GM12878 (cell line): ENCODE data around the gene GRAMD1A. TPM values are rescaled to one million over a fixed set of nuclear protein-coding genes. Genes with fewer than 3 reads are reported as not detected.

Source experiments
- ATAC-seq: fragments of 200-7000 bp; cut with Tn5 transposase; 3 replicates; pipeline ENCODE4 v1.9.1; 2020; ENCODE audit warnings: mild to moderate bottlenecking, moderate library complexity
- BruUV-seq: library from RNA; stranded (reverse); fragments of 400-500 nt; replicated peaks from 2 replicates; lab custom pipeline; 2021; lab: Mats Ljungman, UMichigan
- CTCF ChIA-PET: fragments of 300-600 bp; sonication (Branson Sonifier 250); formaldehyde crosslinking; extraction: SDS; loops from one replicate; lab custom pipeline; 2021; ENCODE audit warnings: inconsistent platforms; lab: Yijun Ruan, JAX
- POLR2A ChIA-PET: fragments of 350-600 bp; formaldehyde crosslinking; extraction: SDS; loops from one replicate; lab custom pipeline; 2021; ENCODE audit warnings: inconsistent platforms; lab: Charles Lee
- RAD21 ChIA-PET: fragments of 300-600 bp; sonication (Branson Sonifier 250); formaldehyde crosslinking; loops from one replicate; lab custom pipeline; 2023; ENCODE audit warnings: antibody characterized with exemption; ENCODE audit not compliant: unreplicated experiment; lab: Charles Lee
- SMC1A ChIA-PET: fragments of 300-600 bp; sonication (Branson Sonifier 250); formaldehyde crosslinking; loops from one replicate; lab custom pipeline; 2023; ENCODE audit not compliant: unreplicated experiment, uncharacterized antibody; lab: Charles Lee
- DNase-seq: peaks from one replicate; pipeline ENCODE4 v3.0.0-alpha.2; 2011; ENCODE audit warnings: low read depth, low spot score
- FAIRE-seq: peaks from 3 replicates; lab custom pipeline; 2011; peaks lifted over from hg19 to GRCh38; lab: Jason Lieb, UNC
- H2AFZ ChIP-seq: 2 replicates; pipeline ENCODE4 v1.6.0; 2011; ENCODE audit warnings: low read depth, low read length, control low read depth; ENCODE audit not compliant: control insufficient read depth
- H3K27ac ChIP-seq: 2 replicates; pipeline ENCODE4 v1.5.1; 2011; ENCODE audit warnings: control low read depth; ENCODE audit not compliant: control insufficient read depth, insufficient read depth
- H3K27me3 ChIP-seq, 2 experiments: replicated peaks in 1 of 2; 2 replicates each; pipeline versions ENCODE4 v1.6.0 to v1.6.1; 2011; ENCODE audit warnings: low read length in 1 of 2; ENCODE audit not compliant: control insufficient read depth in 2 of 2, insufficient read depth in 2 of 2
- H3K36me3 ChIP-seq, 2 experiments: 2 replicates each; pipeline ENCODE4 v1.5.1; 2011; ENCODE audit warnings: low read length in 1 of 2; ENCODE audit not compliant: control insufficient read depth in 2 of 2, insufficient read depth in 2 of 2
- H3K4me1 ChIP-seq: 2 replicates; pipeline ENCODE4 v1.6.1; 2011; ENCODE audit warnings: mild to moderate bottlenecking, low read length, moderate library complexity, mixed read lengths; ENCODE audit not compliant: control insufficient read depth, insufficient read depth
- H3K4me2 ChIP-seq: 2 replicates; pipeline ENCODE4 v1.6.0; 2011; ENCODE audit warnings: control low read depth; ENCODE audit not compliant: control insufficient read depth, insufficient read depth
- H3K4me3 ChIP-seq: fragments of 200-600 bp; sonication (generic); 2 replicates; pipeline ENCODE4 v1.5.1; 2016
- H3K79me2 ChIP-seq: 2 replicates; pipeline ENCODE4 v1.6.0; 2011; ENCODE audit warnings: low read length; ENCODE audit not compliant: control insufficient read depth, insufficient read depth
- H3K9ac ChIP-seq: 2 replicates; pipeline ENCODE4 v1.8.0; 2011; ENCODE audit warnings: low read length, control low read depth, mixed read lengths; ENCODE audit not compliant: control insufficient read depth, insufficient read depth
- H3K9me3 ChIP-seq: replicated peaks from 3 replicates; pipeline ENCODE4 v1.5.1; 2011; ENCODE audit warnings: mild to moderate bottlenecking, low read length; ENCODE audit not compliant: control insufficient read depth, insufficient read depth
- H4K20me1 ChIP-seq: 2 replicates; pipeline ENCODE4 v1.6.0; 2011; ENCODE audit not compliant: control insufficient read depth, insufficient read depth
- CEBPB ChIP-seq, 2 experiments: fragments of 150-350 bp in 1 of 2; IDR thresholded peaks; 2 replicates each; pipeline ENCODE4 v1.6.1; 2012 to 2014; ENCODE audit warnings: low read depth in 2 of 2, low read length in 2 of 2, borderline replicate concordance in 1 of 2, inconsistent platforms in 1 of 2
- NFIC ChIP-seq: IDR thresholded peaks from 2 replicates; pipeline ENCODE4 v1.6.1; 2012; ENCODE audit warnings: low read depth, mild to moderate bottlenecking, inconsistent platforms, low read length, moderate library complexity
- NFYA ChIP-seq: IDR thresholded peaks from 2 replicates; pipeline ENCODE4 v1.6.1; 2011; ENCODE audit warnings: low read depth, mild to moderate bottlenecking, low read length, improper control_type of control experiment, borderline replicate concordance
- POU2F2 ChIP-seq: IDR thresholded peaks from 3 replicates; pipeline ENCODE4 v1.6.1; 2011; ENCODE audit warnings: low read depth, mild to moderate bottlenecking, low read length, borderline replicate concordance
- RAD21 ChIP-seq: IDR thresholded peaks from 2 replicates; pipeline ENCODE4 v1.6.1; 2011; ENCODE audit warnings: mild to moderate bottlenecking, low read depth, low read length, moderate library complexity; ENCODE audit not compliant: insufficient read depth
- SIN3A ChIP-seq: IDR thresholded peaks from 2 replicates; pipeline ENCODE4 v1.6.1; 2012; ENCODE audit warnings: low read depth, low read length, improper control_type of control experiment
- SREBF2 ChIP-seq: IDR thresholded peaks from 2 replicates; pipeline ENCODE4 v1.6.1; 2012; ENCODE audit warnings: mild to moderate bottlenecking, low read length
- ZBTB4 ChIP-seq: fragments of 450-650 bp; formaldehyde crosslinking; IDR thresholded peaks from 2 replicates; pipeline ENCODE4 v1.4.0; 2022; ENCODE audit warnings: mild to moderate bottlenecking, moderate library complexity
- WGBS: methylation state at CpG from one replicate; pipeline ENCODE4 v1.1.6; 2016; ENCODE audit warnings: low lambda C conversion rate; ENCODE audit not compliant: insufficient replicate concordance, insufficient coverage; ENCODE audit errors: missing lambda C conversion rate; 5-methylcytosine and 5-hydroxymethylcytosine counted together
- in situ Hi-C: fragments of 300-500 bp; cut with MboI; formaldehyde crosslinking; loops from 9 replicates; pipeline ENCODE4 v1.14.3; 2018; ENCODE audit warnings: mixed read lengths
- intact Hi-C: fragments of 100-400 bp; cut with micrococcal nuclease; formaldehyde crosslinking; loops from one replicate; pipeline ENCODE4 v1.14.2; 2022; ENCODE audit not compliant: unreplicated experiment
- polyA plus RNA-seq, 11 experiments: library from polyadenylated mRNA; depleted of rRNA in 4 of 11; unstranded in 6 of 11; stranded (reverse) in 5 of 11; fragments of >200 nt; fragmentation: Nextera tagmentation in 4 of 11; fragmentation: Illumina TruSeq in 1 of 11; extraction: Ambion mirVana in 4 of 11; extraction: Trizol in 1 of 11; gene quantifications; 1 replicate in 1 of 11; 2 replicates in 10 of 11; pipeline versions ENCODE4 v1.2.1 to v1.2.3, GENCODE V29; 2011 to 2016; ENCODE audit warnings: inconsistent platforms in 2 of 11, missing spikeins in 2 of 11, low read depth in 1 of 11
- total RNA-seq, 4 experiments: library from RNA; depleted of rRNA in 3 of 4; stranded (reverse); fragments of >200 nt in 3 of 4; fragmentation: Illumina TruSeq in 1 of 4; extraction: Trizol in 1 of 4; gene quantifications; 2 replicates each; pipeline versions ENCODE4 v1.2.1 to v1.2.3, GENCODE V29; 2013 to 2021
- TF ChIP-seq, protein P1 (sequence below): IDR thresholded peaks from 2 replicates; pipeline ENCODE4 v1.6.1; 2012; ENCODE audit warnings: low read depth, low read length, improper control_type of control experiment
- TF ChIP-seq, protein P2 (sequence below): fragments of 450-650 bp; IDR thresholded peaks from 2 replicates; pipeline ENCODE4 v1.6.1; 2017; ENCODE audit warnings: mild to moderate bottlenecking, moderate library complexity
- TF ChIP-seq, protein P3 (sequence below): fragments of 450-650 bp; conservative IDR thresholded peaks from 2 replicates; pipeline ENCODE4 v1.6.1; 2017; ENCODE audit warnings: mild to moderate bottlenecking, moderate library complexity

GRAMD1A gene
- total and polyA plus RNA-seq, 10 of the 15 experiments (the other 5 are each of a cell fraction or from before 2014, with no cell fraction given) = 0.79 to 73.6 (median 35.3) TPM

DNA sequence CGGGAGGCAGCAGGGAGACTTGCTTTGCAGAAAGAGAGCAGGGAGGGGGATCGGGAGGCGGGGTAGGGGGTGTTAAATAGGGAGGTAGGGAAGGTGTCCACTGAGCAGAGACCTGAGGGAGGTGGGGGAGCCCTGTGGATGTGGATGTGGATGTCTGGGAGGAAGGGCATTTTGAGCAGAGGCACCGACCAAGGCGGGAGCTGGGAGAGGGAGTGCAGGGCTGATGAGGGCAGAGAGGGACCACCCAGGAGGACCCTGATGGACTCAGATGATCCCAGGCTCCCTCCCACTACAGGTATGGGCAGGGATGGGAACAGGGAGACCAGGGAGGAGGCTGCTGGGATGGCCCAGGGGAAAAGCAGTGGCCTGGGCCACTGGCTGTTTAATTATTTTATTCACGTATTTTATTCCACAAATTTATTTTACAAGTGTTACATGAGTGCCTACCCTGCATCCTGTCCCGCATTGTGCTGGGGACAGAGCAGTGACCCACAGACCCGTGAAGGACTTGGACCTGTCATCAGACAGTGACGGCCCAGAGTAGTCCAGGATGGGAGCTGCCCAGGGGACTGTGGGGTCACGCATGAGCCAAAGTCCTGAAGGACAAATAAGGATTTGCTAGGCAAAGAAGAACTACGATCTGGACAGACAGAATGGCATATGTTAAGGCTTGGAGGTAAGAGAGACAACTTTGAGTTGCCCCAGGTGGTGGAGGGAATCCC, 5.3 kb downstream of the GRAMD1A start:
- no peak for ATAC-seq
- DNase-seq = no peak
- Histone ChIP-seq H3K36me3 (peaks cover 5 to 16% of the 10 kb centered on the region in 2 experiments; a peak in 3 of 4 replicates), H2AFZ (no peak overlapping the region), H3K27ac (no peak overlapping the region), H3K79me2 (peaks cover 43% of the 10 kb centered on the region), H3K4me1 (peaks cover 18% of the 10 kb centered on the region), H3K4me3 (no peak overlapping the region), H3K9ac (no peak overlapping the region), H4K20me1 (peaks cover 6% of the 10 kb centered on the region; the same call in 1 of the 2 replicates), H3K27me3 (no peaks in the 10 kb centered on the region), H3K9me3 (no peaks in the 10 kb centered on the region), H3K4me2 (no peak overlapping the region)
- in situ Hi-C loops = no loop called here
- CTCF ChIA-PET = interaction anchor here (0.7 to 2.0 kb wide), 3 partner anchors 26 to 32 kb away, joined by 3 to 5 read pairs (median 3); no protein-coding TSS in a partner anchor
- BruUV-seq = no TSS peak
- SMC1A ChIA-PET = no interaction called here
- intact Hi-C loops = no loop called here
- FAIRE-seq = no peak
- POLR2A ChIA-PET = no interaction called here
- RAD21 ChIA-PET = no interaction called here
- 95% methylated on average over 8 of the region's 11 CpGs for WGBS
- TF ChIP-seq RAD21 (no peak), ZBTB4 (CRISPR knock-in tag) (no peak), CEBPB (IDR thresholded peaks at IDR 0.05; ENCODE audit: borderline replicate concordance in 1 of 2, low read depth in 2 of 2, low read length in 2 of 2) (no peak), POU2F2 (no peak), NFIC (no peak), NFYA (no peak), SIN3A (no peak), SREBF2 (no peak)
- TF ChIP-seq, protein P1, sequence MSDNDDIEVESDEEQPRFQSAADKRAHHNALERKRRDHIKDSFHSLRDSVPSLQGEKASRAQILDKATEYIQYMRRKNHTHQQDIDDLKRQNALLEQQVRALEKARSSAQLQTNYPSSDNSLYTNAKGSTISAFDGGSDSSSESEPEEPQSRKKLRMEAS = no peak
- TF ChIP-seq, protein P2, sequence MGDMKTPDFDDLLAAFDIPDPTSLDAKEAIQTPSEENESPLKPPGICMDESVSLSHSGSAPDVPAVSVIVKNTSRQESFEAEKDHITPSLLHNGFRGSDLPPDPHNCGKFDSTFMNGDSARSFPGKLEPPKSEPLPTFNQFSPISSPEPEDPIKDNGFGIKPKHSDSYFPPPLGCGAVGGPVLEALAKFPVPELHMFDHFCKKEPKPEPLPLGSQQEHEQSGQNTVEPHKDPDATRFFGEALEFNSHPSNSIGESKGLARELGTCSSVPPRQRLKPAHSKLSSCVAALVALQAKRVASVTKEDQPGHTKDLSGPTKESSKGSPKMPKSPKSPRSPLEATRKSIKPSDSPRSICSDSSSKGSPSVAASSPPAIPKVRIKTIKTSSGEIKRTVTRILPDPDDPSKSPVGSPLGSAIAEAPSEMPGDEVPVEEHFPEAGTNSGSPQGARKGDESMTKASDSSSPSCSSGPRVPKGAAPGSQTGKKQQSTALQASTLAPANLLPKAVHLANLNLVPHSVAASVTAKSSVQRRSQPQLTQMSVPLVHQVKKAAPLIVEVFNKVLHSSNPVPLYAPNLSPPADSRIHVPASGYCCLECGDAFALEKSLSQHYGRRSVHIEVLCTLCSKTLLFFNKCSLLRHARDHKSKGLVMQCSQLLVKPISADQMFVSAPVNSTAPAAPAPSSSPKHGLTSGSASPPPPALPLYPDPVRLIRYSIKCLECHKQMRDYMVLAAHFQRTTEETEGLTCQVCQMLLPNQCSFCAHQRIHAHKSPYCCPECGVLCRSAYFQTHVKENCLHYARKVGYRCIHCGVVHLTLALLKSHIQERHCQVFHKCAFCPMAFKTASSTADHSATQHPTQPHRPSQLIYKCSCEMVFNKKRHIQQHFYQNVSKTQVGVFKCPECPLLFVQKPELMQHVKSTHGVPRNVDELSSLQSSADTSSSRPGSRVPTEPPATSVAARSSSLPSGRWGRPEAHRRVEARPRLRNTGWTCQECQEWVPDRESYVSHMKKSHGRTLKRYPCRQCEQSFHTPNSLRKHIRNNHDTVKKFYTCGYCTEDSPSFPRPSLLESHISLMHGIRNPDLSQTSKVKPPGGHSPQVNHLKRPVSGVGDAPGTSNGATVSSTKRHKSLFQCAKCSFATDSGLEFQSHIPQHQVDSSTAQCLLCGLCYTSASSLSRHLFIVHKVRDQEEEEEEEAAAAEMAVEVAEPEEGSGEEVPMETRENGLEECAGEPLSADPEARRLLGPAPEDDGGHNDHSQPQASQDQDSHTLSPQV = no peak
- TF ChIP-seq, protein P3, sequence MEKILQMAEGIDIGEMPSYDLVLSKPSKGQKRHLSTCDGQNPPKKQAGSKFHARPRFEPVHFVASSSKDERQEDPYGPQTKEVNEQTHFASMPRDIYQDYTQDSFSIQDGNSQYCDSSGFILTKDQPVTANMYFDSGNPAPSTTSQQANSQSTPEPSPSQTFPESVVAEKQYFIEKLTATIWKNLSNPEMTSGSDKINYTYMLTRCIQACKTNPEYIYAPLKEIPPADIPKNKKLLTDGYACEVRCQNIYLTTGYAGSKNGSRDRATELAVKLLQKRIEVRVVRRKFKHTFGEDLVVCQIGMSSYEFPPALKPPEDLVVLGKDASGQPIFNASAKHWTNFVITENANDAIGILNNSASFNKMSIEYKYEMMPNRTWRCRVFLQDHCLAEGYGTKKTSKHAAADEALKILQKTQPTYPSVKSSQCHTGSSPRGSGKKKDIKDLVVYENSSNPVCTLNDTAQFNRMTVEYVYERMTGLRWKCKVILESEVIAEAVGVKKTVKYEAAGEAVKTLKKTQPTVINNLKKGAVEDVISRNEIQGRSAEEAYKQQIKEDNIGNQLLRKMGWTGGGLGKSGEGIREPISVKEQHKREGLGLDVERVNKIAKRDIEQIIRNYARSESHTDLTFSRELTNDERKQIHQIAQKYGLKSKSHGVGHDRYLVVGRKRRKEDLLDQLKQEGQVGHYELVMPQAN = no peak
